Keratinocyte (primary cell): ENCODE measurements around the gene SRD5A1. TPM values are rescaled to one million over a fixed set of nuclear protein-coding genes. Genes with fewer than 3 reads are reported as not detected.

Experiments
- DNase-seq: peaks from one replicate; pipeline ENCODE4 v3.0.0-alpha.2; 2011; ENCODE audit warnings: low read depth, missing footprints, low spot score
- FAIRE-seq: peaks from 2 replicates; lab custom pipeline; 2011; peaks lifted over from hg19 to GRCh38; lab: Jason Lieb, UNC
- H2AFZ ChIP-seq: 2 replicates; pipeline ENCODE4 v1.6.0; 2012; ENCODE audit warnings: low read length, control low read depth, inconsistent platforms; ENCODE audit not compliant: control insufficient read depth
- H3K27ac ChIP-seq: 2 replicates; pipeline ENCODE4 v1.5.1; 2011; ENCODE audit warnings: low read length; ENCODE audit not compliant: control insufficient read depth, insufficient read depth
- H3K27me3 ChIP-seq: 3 replicates; pipeline ENCODE4 v1.6.0; 2011; ENCODE audit warnings: low read length; ENCODE audit not compliant: control insufficient read depth, insufficient read depth; ENCODE audit errors: extremely low read depth
- H3K36me3 ChIP-seq, 2 experiments: 2 replicates in 1 of 2; 3 replicates in 1 of 2; pipeline ENCODE4 v1.5.1; 2011; ENCODE audit warnings: low read length in 2 of 2, mild to moderate bottlenecking in 1 of 2; ENCODE audit not compliant: control insufficient read depth in 2 of 2, insufficient read depth in 2 of 2; ENCODE audit errors: extremely low read depth in 1 of 2
- H3K4me1 ChIP-seq: 3 replicates; pipeline ENCODE4 v1.5.1; 2011; ENCODE audit warnings: low read length; ENCODE audit not compliant: control insufficient read depth, insufficient read depth; ENCODE audit errors: extremely low read depth
- H3K4me2 ChIP-seq: 3 replicates; pipeline ENCODE4 v1.6.0; 2011; ENCODE audit warnings: low read depth, low read length; ENCODE audit not compliant: control insufficient read depth, insufficient read depth; ENCODE audit errors: extremely low read depth
- H3K4me3 ChIP-seq, 3 experiments: fragments of 200-600 bp in 1 of 3; sonication (generic) in 1 of 3; 2 replicates in 2 of 3; 3 replicates in 1 of 3; pipeline ENCODE4 v1.5.1; 2011 to 2016; ENCODE audit warnings: low read length in 3 of 3, mild to moderate bottlenecking in 3 of 3, control low read depth in 2 of 3, inconsistent platforms in 1 of 3, low read depth in 1 of 3, mixed read lengths in 1 of 3, mixed run types in 1 of 3, moderate library complexity in 1 of 3; ENCODE audit not compliant: control insufficient read depth in 2 of 3, insufficient read depth in 2 of 3; ENCODE audit errors: extremely low read depth in 1 of 3
- H3K79me2 ChIP-seq: 2 replicates; pipeline ENCODE4 v1.6.0; 2012; ENCODE audit warnings: low read length; ENCODE audit not compliant: control insufficient read depth, insufficient read depth
- H3K9ac ChIP-seq: 3 replicates; pipeline ENCODE4 v1.6.0; 2011; ENCODE audit warnings: low read length; ENCODE audit not compliant: control insufficient read depth, insufficient read depth; ENCODE audit errors: extremely low read depth
- H3K9me1 ChIP-seq: 3 replicates; pipeline ENCODE4 v1.6.0; 2011; ENCODE audit warnings: low read length; ENCODE audit not compliant: control insufficient read depth, insufficient read depth; ENCODE audit errors: extremely low read depth
- H3K9me3 ChIP-seq: 2 replicates; pipeline ENCODE4 v1.5.1; 2012; ENCODE audit warnings: low read depth, low read length; ENCODE audit not compliant: control insufficient read depth
- H4K20me1 ChIP-seq: 3 replicates; pipeline ENCODE4 v1.6.0; 2011; ENCODE audit warnings: low read length; ENCODE audit not compliant: control insufficient read depth, insufficient read depth; ENCODE audit errors: extremely low read depth
- CTCF ChIP-seq, 3 experiments: IDR thresholded peaks in 1 of 3; conservative IDR thresholded peaks in 1 of 3; optimal IDR thresholded peaks in 1 of 3; 2 replicates in 2 of 3; 3 replicates in 1 of 3; pipeline versions ENCODE3 to v1.5.1; 2011; ENCODE audit warnings: low read length in 3 of 3, mild to moderate bottlenecking in 3 of 3, moderate library complexity in 2 of 3, control low read depth in 1 of 3, inconsistent platforms in 1 of 3; ENCODE audit not compliant: insufficient read depth in 2 of 3; ENCODE audit errors: extremely low read depth in 1 of 3
- EZH2 ChIP-seq: IDR thresholded peaks from one replicate; pipeline ENCODE4 v1.6.1; 2012; ENCODE audit warnings: inconsistent platforms, mild to moderate bottlenecking, low read length, moderate library complexity
- dilution Hi-C: fragments of 300-500 bp; cut with MboI; formaldehyde crosslinking; loops from one replicate; pipeline ENCODE4 v1.7.0; 2020; ENCODE audit warnings: low sequenced_read_pairs; ENCODE audit not compliant: extremely low pct_ligation_motif_present
- polyA plus RNA-seq, 5 experiments: library from polyadenylated mRNA; depleted of rRNA in 3 of 5; stranded (reverse) in 3 of 5; stranded (forward) in 1 of 5; unstranded in 1 of 5; fragments of >200 nt; gene quantifications; 1 replicate in 1 of 5; 2 replicates in 3 of 5; 3 replicates in 1 of 5; pipeline versions ENCODE4 v1.2.1 to v1.2.3, GENCODE V29; 2011 to 2012; ENCODE audit warnings: missing spikeins in 2 of 5, low read depth in 1 of 5, low replicate concordance in 1 of 5

The SRD5A1 gene
- polyA plus RNA-seq, 1 donor (not counting 4 experiments of a cell fraction or from before 2014, with no cell fraction given): 35.4 TPM

GRCh38 chr5:6584727-6585126 is 48.5 kb upstream of the SRD5A1 start:
- H3K36me3 ChIP-seq: no peaks in the 10 kb centered on the region
- no peak for TF ChIP-seq CTCF (optimal IDR thresholded peaks at IDR 0.05 in 1 of 3, IDR thresholded peaks at IDR 0.05 in 1 of 3, conservative IDR thresholded peaks at IDR 0.05 in 1 of 3; ENCODE audit: extremely low read depth in 1 of 3, insufficient read depth in 2 of 3, low read length in 3 of 3)
- TF ChIP-seq EZH2: no peak
- no peaks in the 10 kb centered on the region for H4K20me1 ChIP-seq
- peaks cover 42% of the 10 kb centered on the region for H3K27me3 ChIP-seq
- H3K9me1 ChIP-seq: no peaks in the 10 kb centered on the region
- no peak overlapping the region for H3K27ac ChIP-seq
- dilution Hi-C loops: no loop called here
- DNase-seq (no peak), FAIRE-seq (no peak)
- H3K4me2 ChIP-seq: no peak overlapping the region
- H3K4me3 ChIP-seq: no peak overlapping the region
- H3K9me3 ChIP-seq: no peaks in the 10 kb centered on the region
- no peak overlapping the region for H2AFZ ChIP-seq
- H3K79me2 ChIP-seq: no peaks in the 10 kb centered on the region
- H3K4me1 ChIP-seq: no peaks in the 10 kb centered on the region
- no peak overlapping the region for H3K9ac ChIP-seq

- DNase-seq (no peak), FAIRE-seq (no peak)
- Histone ChIP-seq H2AFZ (no peak overlapping the region), H3K27me3 (peaks cover 41% of the 10 kb centered on the region), H3K36me3 (no peaks in the 10 kb centered on the region), H4K20me1 (no peaks in the 10 kb centered on the region), H3K4me1 (no peaks in the 10 kb centered on the region), H3K4me3 (no peak overlapping the region), H3K9me3 (no peaks in the 10 kb centered on the region), H3K27ac (no peak overlapping the region), H3K4me2 (no peak overlapping the region), H3K9ac (no peak overlapping the region), H3K9me1 (no peaks in the 10 kb centered on the region), H3K79me2 (no peaks in the 10 kb centered on the region)
- TF ChIP-seq CTCF (optimal IDR thresholded peaks at IDR 0.05 in 1 of 3, IDR thresholded peaks at IDR 0.05 in 1 of 3, conservative IDR thresholded peaks at IDR 0.05 in 1 of 3; ENCODE audit: extremely low read depth in 1 of 3, insufficient read depth in 2 of 3, low read length in 3 of 3): no peak
- no peak for TF ChIP-seq EZH2
- dilution Hi-C loops: no loop called here
These were observed 48.1 kb upstream of the SRD5A1 start for GRCh38 chr5:6585168-6585567.
